ENCODE measurements around the gene FAP.

Gene FAP

GRCh38 chr2:162267496-162267895, 24.3 kb upstream of the FAP start:
- CTCF ChIA-PET = no interaction called here
- TF ChIP-seq CTCF (IDR thresholded peaks at IDR 0.05; ENCODE audit: insufficient read depth, low read length, missing control alignments) = no peak
- POLR2A ChIA-PET = no interaction called here
- H3K4me3 ChIP-seq (ENCODE audit: low read depth, low read length) = no peak overlapping the region
- DNase-seq (ENCODE audit: low read depth, low spot score) = no peak

- H3K4me3 ChIP-seq (ENCODE audit: low read depth, low read length) = no peak overlapping the region
- CTCF ChIA-PET = interaction anchor here (1.1 to 2.9 kb wide), 2 partner anchors 15 to 46 kb away, joined by 3 to 13 read pairs; no protein-coding TSS in a partner anchor
- no peak for DNase-seq (ENCODE audit: low read depth, low spot score)
- no peak for TF ChIP-seq CTCF (IDR thresholded peaks at IDR 0.05; ENCODE audit: insufficient read depth, low read length, missing control alignments)
- POLR2A ChIA-PET = no interaction called here
Measured at GRCh38 chr2:162266460-162266760, 23.2 kb upstream of the FAP start.

GRCh38 chr2:162265666-162266459, 22.6 kb upstream of the FAP start:
- DNase-seq (ENCODE audit: low read depth, low spot score) = no peak
- CTCF ChIA-PET = interaction anchor here (1.1 to 2.9 kb wide), 4 partner anchors 15 to 45 kb away, joined by 3 to 13 read pairs (median 3); no protein-coding TSS in a partner anchor
- no peak for TF ChIP-seq CTCF (IDR thresholded peaks at IDR 0.05; ENCODE audit: insufficient read depth, low read length, missing control alignments)
- H3K4me3 ChIP-seq (ENCODE audit: low read depth, low read length) = no peak overlapping the region
- POLR2A ChIA-PET = no interaction called here

GRCh38 chr2:162261032-162261945, 18.0 kb upstream of the FAP start:
- CTCF ChIA-PET = interaction anchor here (0.9 to 3.9 kb wide), 3 partner anchors 19 to 40 kb away, joined by 3 to 20 read pairs (median 9); no protein-coding TSS in a partner anchor
- no peak for DNase-seq (ENCODE audit: low read depth, low spot score)
- POLR2A ChIA-PET = interaction anchor here (0.9 kb wide), 1 partner anchor 16 kb away, joined by 4 read pairs; no protein-coding TSS in a partner anchor
- no peak overlapping the region for H3K4me3 ChIP-seq (ENCODE audit: low read depth, low read length)
- no peak for TF ChIP-seq CTCF (IDR thresholded peaks at IDR 0.05; ENCODE audit: insufficient read depth, low read length, missing control alignments)

- H3K4me3 ChIP-seq (ENCODE audit: low read depth, low read length) = no peak overlapping the region
- no peak for DNase-seq (ENCODE audit: low read depth, low spot score)
- POLR2A ChIA-PET = no interaction called here
- no peak for TF ChIP-seq CTCF (IDR thresholded peaks at IDR 0.05; ENCODE audit: insufficient read depth, low read length, missing control alignments)
- CTCF ChIA-PET = interaction anchor here (1.3 to 2.1 kb wide), 3 partner anchors 12 to 40 kb away, joined by 3 to 4 read pairs (median 4); no protein-coding TSS in a partner anchor
Measured at GRCh38 chr2:162258686-162259085, 15.4 kb upstream of the FAP start.

- ChIA-PET POLR2A (no interaction called here), CTCF (interaction anchor here (1.3 to 2.1 kb wide), 3 partner anchors 12 to 40 kb away, joined by 3 to 4 read pairs (median 4); no protein-coding TSS in a partner anchor)
- no peak overlapping the region for H3K4me3 ChIP-seq (ENCODE audit: low read depth, low read length)
- DNase-seq (ENCODE audit: low read depth, low spot score) = no peak
- no peak for TF ChIP-seq CTCF (IDR thresholded peaks at IDR 0.05; ENCODE audit: insufficient read depth, low read length, missing control alignments)
Measured at GRCh38 chr2:162258169-162258568, 14.9 kb upstream of the FAP start.
